ENCODE results near the gene PNPO.

The PNPO gene

DNA sequence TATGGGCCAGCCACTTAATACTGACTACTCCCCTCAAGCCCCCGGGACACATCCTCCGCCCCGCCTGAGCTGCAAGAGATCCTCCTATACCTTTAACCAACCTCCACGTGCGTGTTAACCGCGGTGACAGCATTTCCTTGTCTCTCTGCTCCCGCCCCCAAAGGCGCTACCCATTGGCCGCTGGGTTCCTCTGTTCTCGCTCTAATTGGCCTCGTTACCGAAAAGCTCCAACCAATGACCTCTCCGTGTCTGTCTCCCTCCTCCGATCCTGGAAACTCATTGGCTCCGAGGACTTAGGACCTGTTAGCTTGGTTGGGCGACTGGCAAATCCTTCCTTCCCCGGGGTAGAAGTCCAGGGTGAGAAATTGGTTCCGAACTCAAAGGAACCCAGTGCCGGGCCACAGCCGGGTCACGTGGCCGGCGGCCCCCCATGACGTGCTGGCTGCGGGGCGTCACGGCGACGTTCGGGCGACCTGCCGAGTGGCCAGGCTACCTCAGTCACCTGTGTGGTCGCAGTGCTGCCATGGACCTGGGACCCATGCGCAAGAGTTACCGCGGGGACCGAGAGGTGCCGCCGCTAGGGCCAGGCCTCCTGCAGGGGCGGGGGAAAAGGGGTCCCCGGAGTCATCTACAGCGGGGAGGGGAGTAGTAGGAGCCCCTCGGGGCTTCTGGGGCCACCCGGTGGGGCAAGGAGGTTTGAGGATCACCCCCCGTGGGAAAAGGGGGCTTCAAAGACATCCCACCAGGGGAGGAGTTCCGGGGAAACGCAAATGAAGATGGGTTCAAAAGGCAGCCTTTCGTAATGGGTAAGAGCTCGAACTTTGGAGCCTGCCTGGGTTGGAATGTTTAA, at the start of gene PNPO:
Gene PNPO, plus strand, starts transcription at position 326 of the 850 bp plus-strand sequence. Its CDS starts 105 bp downstream, at position 431.
- H3K27ac ChIP-seq (ENCODE audit: low read length): peak within 1 kb of the TSS; percentile 79
- peaks cover 30% of the 10 kb centered on the region for H3K4me1 ChIP-seq (ENCODE audit: insufficient read depth, low read length)

DNA sequence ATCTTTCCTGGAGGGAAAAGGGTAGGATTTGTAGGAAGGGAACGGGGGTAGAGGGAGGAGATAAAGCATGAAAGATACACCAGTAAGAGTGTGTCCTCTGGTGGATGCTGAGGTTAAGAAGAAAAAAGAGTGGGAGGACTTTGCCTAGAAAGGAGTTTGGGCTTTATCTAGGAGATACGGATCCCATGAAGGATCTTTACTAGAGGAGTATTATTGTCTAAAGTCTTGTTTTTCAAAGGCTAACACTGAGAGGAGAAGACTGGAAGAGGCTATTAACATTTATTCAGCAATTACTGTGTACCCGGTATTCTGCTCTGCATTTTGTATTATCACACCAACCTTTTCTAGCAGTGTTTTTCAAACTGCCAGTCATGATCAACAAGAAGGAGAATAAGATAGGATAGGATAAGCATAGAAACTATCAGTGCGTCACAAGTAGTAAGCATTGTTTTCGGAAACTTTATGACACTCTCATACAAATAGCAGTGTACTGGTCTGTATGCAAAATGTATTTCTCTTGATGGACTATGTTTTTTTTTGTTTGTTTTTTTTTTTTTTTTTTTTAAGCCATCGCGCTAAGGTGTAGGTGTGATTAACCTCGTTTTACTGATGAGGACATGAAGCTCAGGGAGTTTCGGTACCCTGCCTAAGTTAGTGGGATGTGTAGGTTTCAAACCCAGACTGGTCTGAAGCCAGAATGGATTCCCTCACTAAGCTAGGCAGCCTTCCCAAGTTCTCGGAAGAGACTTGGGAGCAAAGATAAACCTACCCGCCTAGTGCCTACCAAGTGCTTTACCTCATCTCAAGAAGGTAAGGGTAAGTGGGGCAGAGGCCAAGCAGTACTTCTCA, 46.6 kb upstream of the PNPO start:
- peak overlapping the region; percentile 96 for H2AFZ ChIP-seq (ENCODE audit: low read depth, low read length)
- no peaks in the 10 kb centered on the region; the same call in 1 of the 2 replicates for H4K20me1 ChIP-seq (ENCODE audit: insufficient read depth, low read length)
- H3K4me1 ChIP-seq (ENCODE audit: insufficient read depth, low read length): peaks cover 25% of the 10 kb centered on the region
- H3K27me3 ChIP-seq (ENCODE audit: insufficient read depth, low read length, poor library complexity): no peaks in the 10 kb centered on the region
- peaks cover 46% of the 10 kb centered on the region for H3K79me2 ChIP-seq (ENCODE audit: insufficient read depth, low read length)
- peak overlapping the region; percentile 81 for H3K9ac ChIP-seq (ENCODE audit: low read depth, low read length)
- H3K36me3 ChIP-seq (ENCODE audit: insufficient read depth, low read length): peaks cover 10% of the 10 kb centered on the region; the same call in 1 of the 2 replicates
- TF ChIP-seq, protein P1, sequence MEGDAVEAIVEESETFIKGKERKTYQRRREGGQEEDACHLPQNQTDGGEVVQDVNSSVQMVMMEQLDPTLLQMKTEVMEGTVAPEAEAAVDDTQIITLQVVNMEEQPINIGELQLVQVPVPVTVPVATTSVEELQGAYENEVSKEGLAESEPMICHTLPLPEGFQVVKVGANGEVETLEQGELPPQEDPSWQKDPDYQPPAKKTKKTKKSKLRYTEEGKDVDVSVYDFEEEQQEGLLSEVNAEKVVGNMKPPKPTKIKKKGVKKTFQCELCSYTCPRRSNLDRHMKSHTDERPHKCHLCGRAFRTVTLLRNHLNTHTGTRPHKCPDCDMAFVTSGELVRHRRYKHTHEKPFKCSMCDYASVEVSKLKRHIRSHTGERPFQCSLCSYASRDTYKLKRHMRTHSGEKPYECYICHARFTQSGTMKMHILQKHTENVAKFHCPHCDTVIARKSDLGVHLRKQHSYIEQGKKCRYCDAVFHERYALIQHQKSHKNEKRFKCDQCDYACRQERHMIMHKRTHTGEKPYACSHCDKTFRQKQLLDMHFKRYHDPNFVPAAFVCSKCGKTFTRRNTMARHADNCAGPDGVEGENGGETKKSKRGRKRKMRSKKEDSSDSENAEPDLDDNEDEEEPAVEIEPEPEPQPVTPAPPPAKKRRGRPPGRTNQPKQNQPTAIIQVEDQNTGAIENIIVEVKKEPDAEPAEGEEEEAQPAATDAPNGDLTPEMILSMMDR (IDR thresholded peaks at IDR 0.05; ENCODE audit: borderline replicate concordance, extremely low read depth, low read length, poor library complexity, severe bottlenecking): no peak
- no peak for TF ChIP-seq EZH2 (IDR thresholded peaks at IDR 0.05; ENCODE audit: borderline replicate concordance, low read depth, low read length, severe bottlenecking)
- DNase-seq: no peak
- H3K9me3 ChIP-seq (ENCODE audit: insufficient read depth, low read length, severe bottlenecking): no peaks in the 10 kb centered on the region
- ATAC-seq (ENCODE audit: insufficient read depth, low read depth): no peak
- H3K4me3 ChIP-seq (ENCODE audit: low read depth in 1 of 2, low read length in 2 of 2): peak overlapping the region; percentile 52 to 85; a peak in 3 of 4 replicates
- H3K27ac ChIP-seq (ENCODE audit: low read length): peak overlapping the region; percentile 89
- H3K4me2 ChIP-seq (ENCODE audit: insufficient read depth, low read length): peak overlapping the region; percentile 76

More for the DNA sequence above, at the start of gene PNPO:
- DNase-seq: peak; percentile 98
- peaks cover 16% of the 10 kb centered on the region for H3K79me2 ChIP-seq (ENCODE audit: insufficient read depth, low read length)
- H3K27me3 ChIP-seq (ENCODE audit: insufficient read depth, low read length, poor library complexity): no peaks in the 10 kb centered on the region
- peak; percentile 99 for ATAC-seq (ENCODE audit: insufficient read depth, low read depth)
- peaks cover 16% of the 10 kb centered on the region for H3K36me3 ChIP-seq (ENCODE audit: insufficient read depth, low read length)
- TF ChIP-seq, protein P1 (IDR thresholded peaks at IDR 0.05; ENCODE audit: borderline replicate concordance, extremely low read depth, low read length, poor library complexity, severe bottlenecking): no peak
- TF ChIP-seq EZH2 (IDR thresholded peaks at IDR 0.05; ENCODE audit: borderline replicate concordance, low read depth, low read length, severe bottlenecking): no peak
- no peaks in the 10 kb centered on the region for H3K9me3 ChIP-seq (ENCODE audit: insufficient read depth, low read length, severe bottlenecking)
- H3K4me3 ChIP-seq (ENCODE audit: low read depth in 1 of 2, low read length in 2 of 2): peak within 1 kb of the TSS; percentile 61 to 83; a peak in 3 of 4 replicates
- peak within 1 kb of the TSS; percentile 79 for H3K9ac ChIP-seq (ENCODE audit: low read depth, low read length)
- peak within 1 kb of the TSS; percentile 88 for H3K4me2 ChIP-seq (ENCODE audit: insufficient read depth, low read length)
- no peaks in the 10 kb centered on the region; the same call in 1 of the 2 replicates for H4K20me1 ChIP-seq (ENCODE audit: insufficient read depth, low read length)
- peak within 1 kb of the TSS; percentile 89 for H2AFZ ChIP-seq (ENCODE audit: low read depth, low read length)

GRCh38 chr17:47895347-47895855, 46.0 kb upstream of the PNPO start:
- no peak for TF ChIP-seq EZH2 (IDR thresholded peaks at IDR 0.05; ENCODE audit: borderline replicate concordance, low read depth, low read length, severe bottlenecking)
- TF ChIP-seq, protein P1 (IDR thresholded peaks at IDR 0.05; ENCODE audit: borderline replicate concordance, extremely low read depth, low read length, poor library complexity, severe bottlenecking): no peak
- H3K4me3 ChIP-seq (ENCODE audit: low read depth in 1 of 2, low read length in 2 of 2): peak overlapping the region; percentile 52 to 85; a peak in 3 of 4 replicates
- peaks cover 16% of the 10 kb centered on the region; the same call in 1 of the 2 replicates for H3K36me3 ChIP-seq (ENCODE audit: insufficient read depth, low read length)
- peaks cover 50% of the 10 kb centered on the region for H3K79me2 ChIP-seq (ENCODE audit: insufficient read depth, low read length)
- H3K4me2 ChIP-seq (ENCODE audit: insufficient read depth, low read length): peak overlapping the region; percentile 76
- no peaks in the 10 kb centered on the region for H3K9me3 ChIP-seq (ENCODE audit: insufficient read depth, low read length, severe bottlenecking)
- peak overlapping the region; percentile 81 for H3K9ac ChIP-seq (ENCODE audit: low read depth, low read length)
- peak overlapping the region; percentile 96 for H2AFZ ChIP-seq (ENCODE audit: low read depth, low read length)
- ATAC-seq (ENCODE audit: insufficient read depth, low read depth): peak; percentile 7
- H4K20me1 ChIP-seq (ENCODE audit: insufficient read depth, low read length): no peaks in the 10 kb centered on the region; the same call in 1 of the 2 replicates
- peaks cover 25% of the 10 kb centered on the region for H3K4me1 ChIP-seq (ENCODE audit: insufficient read depth, low read length)
- H3K27ac ChIP-seq (ENCODE audit: low read length): peak overlapping the region; percentile 89
- no peak for DNase-seq
- H3K27me3 ChIP-seq (ENCODE audit: insufficient read depth, low read length, poor library complexity): no peaks in the 10 kb centered on the region
